Pons (tissue), 1 donor: ENCODE results near the gene DENND1B.
"Not testable (repeated sequence)": the region's sequence is repeated elsewhere in the genome, so short reads cannot be mapped to it uniquely, and the experiment has no call there.

Experiments
- DNase-seq: peaks from one replicate; pipeline ENCODE4 v3.0.0-alpha.2; 2016; ENCODE audit warnings: low spot score

Gene DENND1B

GRCh38 chr1:197553281-197553680 is 222.0 kb downstream of the DENND1B start:
- no peak for DNase-seq

DNA sequence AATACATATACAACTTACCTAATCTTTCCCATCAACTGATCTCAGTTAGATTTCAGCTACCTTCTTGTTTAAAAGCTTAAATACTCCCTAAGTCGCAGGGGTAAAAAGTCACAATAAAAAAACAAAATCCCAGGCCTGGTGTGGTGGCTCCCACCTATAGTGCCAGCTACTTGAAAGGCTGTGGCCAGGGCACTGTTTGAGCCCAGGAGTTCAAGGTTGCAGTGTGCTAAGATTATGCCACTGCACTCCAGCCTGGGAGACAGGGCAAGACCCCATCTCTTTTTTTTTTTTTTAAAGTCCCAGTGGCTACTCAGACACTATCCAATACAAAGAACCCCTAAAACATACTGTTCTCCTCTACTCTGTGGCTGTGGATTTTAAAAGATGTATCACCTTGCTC is 228.3 kb downstream of the DENND1B start:
- DNase-seq = no peak

DNA sequence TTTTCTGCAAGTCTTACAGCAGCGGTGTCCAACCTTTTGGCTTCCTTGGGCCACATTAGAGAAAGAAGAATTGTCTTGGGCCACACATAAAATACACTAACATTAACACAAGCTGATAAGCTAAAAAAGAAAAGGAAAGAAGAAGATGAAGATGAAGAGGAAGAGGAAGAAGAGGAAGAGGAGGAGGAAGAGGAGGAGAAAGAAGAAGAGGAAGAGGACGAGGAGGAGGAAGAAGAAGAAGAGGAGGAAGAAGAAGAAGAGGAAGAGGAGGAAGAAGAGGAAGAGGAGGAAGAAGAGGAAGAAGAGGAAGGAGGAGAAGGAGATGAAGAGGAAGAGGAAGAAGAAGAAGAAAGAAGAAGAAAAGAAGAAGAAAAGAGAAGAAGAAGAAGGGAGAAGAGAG is 230.7 kb downstream of the DENND1B start:
- DNase-seq = no peak

- DNase-seq = no peak
Observed at GRCh38 chr1:197544130-197544529, 231.2 kb downstream of the DENND1B start.

- DNase-seq = no peak
Observed at GRCh38 chr1:197541411-197541810, 233.9 kb downstream of the DENND1B start.

GRCh38 chr1:197526736-197527371 is 248.4 kb downstream of the DENND1B start:
- DNase-seq = peak; percentile 36

DNA sequence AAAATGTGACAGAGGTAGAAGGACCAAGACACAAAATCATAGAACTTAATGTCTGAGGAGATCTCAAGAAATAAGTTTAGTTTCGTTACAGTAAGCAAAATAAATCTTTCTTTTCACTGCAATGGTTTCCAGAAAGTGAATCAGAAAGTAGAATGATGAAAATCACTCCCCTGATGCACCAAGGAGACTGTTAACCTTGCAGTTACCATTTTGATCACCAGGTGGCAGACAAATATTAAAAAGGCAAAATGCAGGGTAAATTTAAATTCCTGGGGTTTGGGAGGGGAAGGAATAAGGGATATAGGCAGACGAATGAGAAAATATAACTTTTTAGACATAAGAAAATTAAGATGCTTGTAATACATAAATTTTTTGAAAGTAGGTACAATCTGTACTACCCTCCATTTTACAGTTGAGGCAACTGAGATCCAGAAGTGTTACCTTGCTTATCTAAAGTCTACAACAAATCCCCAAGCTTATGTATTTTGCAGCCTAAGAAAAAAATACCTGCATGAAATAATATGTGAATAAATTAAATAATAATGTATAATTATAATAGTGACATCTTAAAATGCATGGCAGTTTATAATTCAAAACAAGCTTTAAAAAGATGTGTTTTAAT is 254.1 kb downstream of the DENND1B start:
- peak; percentile 37 for DNase-seq

GRCh38 chr1:197519741-197520334 is 255.4 kb downstream of the DENND1B start:
- no peak for DNase-seq

- DNase-seq = no peak
Observed at GRCh38 chr1:197515421-197515820, 259.9 kb downstream of the DENND1B start.

- no peak for DNase-seq
Observed at GRCh38 chr1:197510691-197511378, 264.4 kb downstream of the DENND1B start.

GRCh38 chr1:197496722-197497121 is 278.6 kb downstream of the DENND1B start:
- no peak for DNase-seq

DNA sequence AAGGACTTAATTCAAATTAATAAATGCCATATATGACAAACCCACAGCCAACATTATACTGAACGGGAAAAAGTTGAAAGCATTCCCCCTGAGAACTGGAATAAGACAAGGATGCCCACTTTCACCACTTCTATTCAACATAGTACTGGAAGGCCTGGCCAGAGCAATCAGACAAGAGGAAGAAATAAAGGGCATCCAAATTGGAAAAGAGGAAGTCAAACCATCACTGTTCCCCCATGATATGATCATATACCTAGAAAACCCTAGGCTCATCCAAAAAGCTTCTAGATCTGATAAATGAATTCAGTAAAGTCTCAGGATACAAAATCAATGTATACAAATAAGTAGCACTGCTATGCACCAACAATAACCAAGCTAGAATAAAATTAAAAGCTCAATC is 283.8 kb downstream of the DENND1B start:
- not testable (repeated sequence) for DNase-seq

- no peak for DNase-seq
Observed at GRCh38 chr1:197486946-197487345, 288.3 kb downstream of the DENND1B start.

GRCh38 chr1:197485790-197486189 is 289.5 kb downstream of the DENND1B start:
- DNase-seq = no peak

- no peak for DNase-seq
Observed at GRCh38 chr1:197481101-197481500, 294.2 kb downstream of the DENND1B start.

- DNase-seq = no peak
Observed at GRCh38 chr1:197480446-197480845, 294.8 kb downstream of the DENND1B start.

GRCh38 chr1:197472141-197472540 is 303.1 kb downstream of the DENND1B start:
- no peak for DNase-seq

DNA sequence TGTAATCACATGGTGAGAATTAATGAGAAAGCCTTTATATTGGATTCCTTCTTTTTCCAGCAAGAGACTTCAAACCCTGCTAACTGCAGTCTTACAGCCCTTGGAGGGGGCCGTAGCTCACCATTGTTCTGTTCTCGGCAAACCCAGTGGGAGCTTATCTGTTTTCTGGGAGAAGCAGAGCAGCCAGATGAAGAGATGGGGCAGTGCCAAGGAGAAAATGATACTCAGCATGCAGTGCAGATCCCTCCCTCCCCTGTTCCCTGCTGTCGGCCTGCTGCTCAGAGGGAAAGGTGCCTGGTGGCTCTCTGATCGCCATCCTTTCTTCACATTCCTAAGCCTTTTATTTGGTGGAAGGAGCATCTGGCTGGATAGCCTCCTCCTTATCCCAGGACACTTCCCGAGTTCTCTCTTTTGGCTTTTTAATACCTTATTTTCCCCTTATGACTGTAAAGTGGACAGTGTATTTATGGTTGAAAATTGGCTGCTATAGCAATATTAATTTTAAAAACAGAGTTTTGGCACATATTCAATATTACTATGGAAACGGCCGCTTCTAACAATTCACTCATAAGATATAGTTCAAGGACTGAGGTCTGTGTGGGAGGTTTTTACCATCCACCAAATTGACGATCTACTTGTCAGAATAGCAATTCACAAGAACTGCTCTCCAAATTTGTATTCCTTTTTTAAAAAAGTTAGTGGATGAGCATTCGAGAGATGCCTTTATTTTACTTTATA is 303.9 kb downstream of the DENND1B start:
- DNase-seq = peak; percentile 11

- no peak for DNase-seq
Observed at GRCh38 chr1:197470330-197470729, 304.9 kb downstream of the DENND1B start.

DNA sequence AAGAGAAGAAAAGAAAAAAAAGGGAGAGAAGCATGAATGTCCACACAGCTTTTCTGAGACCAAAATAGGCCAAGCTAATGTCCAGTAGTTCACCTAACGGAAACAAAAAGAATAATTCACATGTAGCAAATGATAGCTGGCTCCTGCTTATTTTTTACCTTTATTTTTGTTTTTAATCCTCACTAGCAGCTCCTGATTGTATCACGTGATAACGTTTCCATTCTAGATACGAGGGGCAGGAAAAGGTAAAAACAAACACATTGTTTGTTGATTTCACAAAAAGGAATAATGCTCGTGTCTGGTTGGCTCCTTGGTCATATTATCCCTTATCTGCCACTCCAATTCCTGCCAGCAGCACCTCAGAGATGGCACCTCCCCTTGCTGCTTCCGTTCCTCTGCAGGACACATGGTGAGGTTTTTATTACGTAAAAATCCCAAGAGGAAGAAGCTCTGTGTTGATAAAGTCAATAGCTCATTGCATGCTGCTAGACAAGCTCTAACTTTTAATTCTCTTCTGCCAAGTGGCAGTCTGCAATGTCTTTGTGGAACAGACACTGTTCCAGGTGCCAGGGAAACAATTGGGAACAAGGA is 305.6 kb downstream of the DENND1B start:
- no peak for DNase-seq

GRCh38 chr1:197468543-197469175 is 306.6 kb downstream of the DENND1B start:
- DNase-seq = no peak
